Kidney epithelial cell (primary cell): ENCODE results near the gene LRRC75B. TPM values are rescaled to one million over a fixed set of nuclear protein-coding genes. Genes with fewer than 3 reads are reported as not detected.
"Not testable (repeated sequence)": the region's sequence is repeated elsewhere in the genome, so short reads cannot be mapped to it uniquely, and the experiment has no call there.

Source experiments
- DNase-seq: peaks from one replicate; pipeline ENCODE4 v3.0.0-alpha.2; 2010; ENCODE audit warnings: low read depth
- H3K27me3 ChIP-seq: 2 replicates; pipeline ENCODE4 v1.6.0; 2011; ENCODE audit warnings: low read length; ENCODE audit not compliant: control insufficient read depth, insufficient read depth
- H3K36me3 ChIP-seq: 2 replicates; pipeline ENCODE4 v1.5.1; 2011; ENCODE audit warnings: low read length; ENCODE audit not compliant: control insufficient read depth, insufficient read depth
- H3K4me3 ChIP-seq: 2 replicates; pipeline ENCODE4 v1.5.1; 2011; ENCODE audit warnings: low read depth, mild to moderate bottlenecking, control low read depth, low read length
- CTCF ChIP-seq: IDR thresholded peaks from 2 replicates; pipeline ENCODE4 v1.5.1; 2011; ENCODE audit warnings: mild to moderate bottlenecking, moderate library complexity, low read length, control low read depth, inconsistent platforms; ENCODE audit not compliant: insufficient read depth, poor library complexity, severe bottlenecking
- total RNA-seq: library from RNA; depleted of rRNA; stranded (reverse); fragments of >200 nt; gene quantifications from 2 replicates; pipeline ENCODE4 v1.2.3, GENCODE V29; 2015

LRRC75B gene
- total RNA-seq, 1 donor from 2014 or later: 17.3 TPM

GRCh38 chr22:24599514-24599913, 6.6 kb upstream of the LRRC75B start:
- Histone ChIP-seq H3K27me3 (no peaks in the 10 kb centered on the region), H3K36me3 (no peaks in the 10 kb centered on the region), H3K4me3 (no peak overlapping the region)
- no peak for TF ChIP-seq CTCF
- no peak for DNase-seq

- not testable (repeated sequence) for DNase-seq, H3K4me3 ChIP-seq, H3K36me3 ChIP-seq, H3K27me3 ChIP-seq
These were observed 4.2 kb upstream of the LRRC75B start for GRCh38 chr22:24597076-24597475.

- H3K4me3 ChIP-seq: no peak overlapping the region
- H3K27me3 ChIP-seq: no peaks in the 10 kb centered on the region
- no peak for DNase-seq
- no peak for TF ChIP-seq CTCF
- H3K36me3 ChIP-seq: no peaks in the 10 kb centered on the region
These were observed 3.0 kb upstream of the LRRC75B start for GRCh38 chr22:24595863-24596262.

GRCh38 chr22:24595228-24595627, 2.4 kb upstream of the LRRC75B start:
- no peak for TF ChIP-seq CTCF
- no peak for DNase-seq
- no peaks in the 10 kb centered on the region for H3K27me3 ChIP-seq
- H3K4me3 ChIP-seq: no peak overlapping the region
- H3K36me3 ChIP-seq: no peaks in the 10 kb centered on the region

- no peaks in the 10 kb centered on the region for H3K27me3 ChIP-seq
- DNase-seq: no peak
- no peaks in the 10 kb centered on the region for H3K36me3 ChIP-seq
- no peak overlapping the region for H3K4me3 ChIP-seq
- TF ChIP-seq CTCF: no peak
These were observed 1.8 kb upstream of the LRRC75B start for GRCh38 chr22:24594569-24595120.

GRCh38 chr22:24593836-24594568, 1.1 kb upstream of the LRRC75B start:
- no peak for DNase-seq
- Histone ChIP-seq H3K4me3 (no peak overlapping the region), H3K27me3 (no peaks in the 10 kb centered on the region), H3K36me3 (no peaks in the 10 kb centered on the region)
- TF ChIP-seq CTCF: no peak

- not testable (repeated sequence) for H3K36me3 ChIP-seq, H3K4me3 ChIP-seq, DNase-seq, H3K27me3 ChIP-seq
These were observed 624 bp upstream of the LRRC75B start for GRCh38 chr22:24593559-24593835.
